Caki2 (cell line): ENCODE data around the gene NUP93. TPM values are rescaled to one million over a fixed set of nuclear protein-coding genes. Genes with fewer than 3 reads are reported as not detected.

ENCODE experiments used
- DNase-seq: peaks from one replicate; pipeline ENCODE4 v3.0.0-alpha.2; 2015; ENCODE audit warnings: low read depth
- in situ Hi-C: cut with HindIII; loops from 2 replicates; pipeline ENCODE4 v1.10.0; 2016; ENCODE audit warnings: low sequenced_read_pairs, low pct_unique_long_range_greater_than_20kb, mixed read lengths
- total RNA-seq: library from RNA; depleted of rRNA; stranded (reverse); fragments of >200 nt; shearing (Covaris generic); gene quantifications from 2 replicates; pipeline ENCODE4 v1.2.3, GENCODE V29; 2014; ENCODE audit warnings: low replicate concordance

NUP93 gene
- total RNA-seq, 1 experiment from 2014 or later, result 46.4 TPM

DNA sequence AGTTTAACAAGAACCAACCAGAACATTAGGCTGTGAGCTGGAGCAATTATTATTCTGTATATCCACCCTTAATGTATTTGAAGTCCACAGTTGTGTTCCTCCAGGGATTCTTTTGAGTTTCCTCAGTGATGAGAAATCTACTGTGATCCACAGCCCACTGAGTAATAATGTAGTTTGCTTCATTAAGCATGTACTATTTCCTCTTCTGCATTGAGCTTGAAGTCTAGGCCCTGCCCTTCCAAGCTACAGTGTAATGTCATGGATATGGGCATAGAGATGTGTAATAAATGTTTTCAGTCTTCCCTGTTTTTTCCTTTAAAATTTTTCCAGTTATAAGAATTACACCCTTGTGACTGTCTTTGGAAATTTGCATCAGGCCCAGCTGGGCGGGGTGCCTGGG lies 98.7 kb downstream of the NUP93 start:
- DNase-seq, result no peak
- in situ Hi-C loops, result no loop called here

DNA sequence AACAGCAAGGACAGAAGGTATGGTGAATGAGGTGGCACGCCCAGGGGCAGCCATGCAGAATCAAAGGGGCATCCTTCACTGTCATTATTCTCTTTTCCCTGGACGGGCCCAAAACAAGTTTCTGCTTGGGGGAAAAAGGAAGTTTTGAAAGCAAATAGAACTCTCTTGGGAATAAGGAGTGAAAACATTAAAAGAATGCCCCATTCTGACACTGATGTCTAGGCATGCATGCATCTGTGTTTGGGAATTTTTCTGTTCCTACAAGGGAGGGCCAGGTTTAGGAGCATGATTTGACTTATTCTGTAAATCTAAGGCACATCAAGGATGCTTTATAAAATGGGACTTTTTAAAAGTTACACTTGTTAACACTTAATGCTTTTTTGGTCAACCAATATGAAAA lies 100.7 kb downstream of the NUP93 start:
- in situ Hi-C loops, result no loop called here

DNA sequence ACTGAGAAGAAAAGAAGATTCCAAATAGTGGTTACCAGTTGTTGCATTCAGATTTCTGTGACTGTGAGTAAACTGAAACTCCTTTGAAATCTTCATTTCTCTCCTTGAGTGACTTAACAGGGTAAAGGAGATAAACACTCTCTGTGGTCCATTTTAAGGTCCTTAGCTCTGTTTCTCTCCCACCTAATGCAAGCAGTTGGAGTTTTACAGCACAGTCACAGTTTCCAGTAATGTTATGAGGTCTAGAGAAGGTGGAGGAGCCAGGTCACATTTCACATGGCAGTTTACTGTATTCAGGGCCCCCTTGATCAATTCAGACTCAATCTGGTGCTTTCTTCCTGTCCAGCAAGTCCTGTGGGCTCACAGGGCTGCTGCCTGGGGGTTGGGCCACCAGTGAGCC lies 102.8 kb downstream of the NUP93 start:
- DNase-seq, result no peak
- in situ Hi-C loops, result no loop called here

More for the DNA sequence above, 100.7 kb downstream of the NUP93 start:
- no peak for DNase-seq

DNA sequence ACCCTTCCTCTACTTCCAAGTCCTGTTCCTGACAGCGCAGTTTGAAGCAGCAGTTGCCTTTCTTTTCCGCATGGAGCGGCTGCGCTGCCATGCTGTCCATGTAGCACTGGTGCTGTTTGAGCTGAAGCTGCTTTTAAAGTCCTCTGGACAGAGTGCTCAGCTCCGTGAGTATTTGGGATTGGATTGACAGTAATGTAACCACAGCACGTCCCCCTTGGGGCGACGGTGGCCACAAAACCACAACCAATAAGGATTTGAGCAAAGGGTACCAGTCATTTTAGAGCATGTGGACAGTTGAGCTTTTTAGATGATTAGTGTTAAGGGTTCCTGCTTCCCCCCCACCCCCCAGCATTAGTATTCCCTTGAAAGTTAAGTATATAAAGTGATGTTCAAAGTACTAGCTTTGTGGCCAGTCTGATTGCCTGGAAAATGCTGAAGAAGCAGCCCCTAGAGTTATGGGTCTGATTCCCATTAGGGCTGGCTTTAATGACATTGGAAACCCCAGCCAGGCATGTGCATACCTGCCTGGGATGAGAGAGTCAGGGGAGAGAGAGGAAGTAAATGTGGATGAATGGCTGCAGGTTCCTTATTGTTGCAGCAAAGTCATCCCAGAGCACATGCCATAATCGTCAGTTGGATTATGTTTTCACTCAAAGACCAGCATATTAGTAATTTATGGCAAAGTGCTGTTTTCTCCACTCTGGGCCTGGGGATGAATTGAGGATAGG lies 103.5 kb downstream of the NUP93 start:
- DNase-seq, result no peak
- in situ Hi-C loops, result no loop called here

DNA sequence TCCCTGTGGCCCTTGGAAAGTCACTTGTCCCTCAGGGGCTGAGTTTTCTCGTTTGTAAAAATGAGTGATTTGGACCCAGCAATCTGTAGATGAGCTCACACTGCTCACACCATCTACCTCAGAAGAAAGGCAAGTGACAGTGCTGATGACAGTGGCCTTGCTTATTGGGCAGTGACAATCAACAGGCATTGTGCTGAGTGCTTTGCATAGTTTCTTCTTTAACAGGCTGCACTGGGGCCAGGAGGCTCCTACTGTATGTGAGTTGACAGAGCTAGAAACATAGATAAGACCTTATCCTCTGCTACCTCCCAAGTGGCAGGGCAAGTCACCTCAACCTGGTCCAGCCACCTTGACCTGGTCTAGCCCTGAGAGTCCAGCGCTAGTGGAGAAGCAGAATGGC lies 105.4 kb downstream of the NUP93 start:
- no peak for DNase-seq
- in situ Hi-C loops, result no loop called here

DNA sequence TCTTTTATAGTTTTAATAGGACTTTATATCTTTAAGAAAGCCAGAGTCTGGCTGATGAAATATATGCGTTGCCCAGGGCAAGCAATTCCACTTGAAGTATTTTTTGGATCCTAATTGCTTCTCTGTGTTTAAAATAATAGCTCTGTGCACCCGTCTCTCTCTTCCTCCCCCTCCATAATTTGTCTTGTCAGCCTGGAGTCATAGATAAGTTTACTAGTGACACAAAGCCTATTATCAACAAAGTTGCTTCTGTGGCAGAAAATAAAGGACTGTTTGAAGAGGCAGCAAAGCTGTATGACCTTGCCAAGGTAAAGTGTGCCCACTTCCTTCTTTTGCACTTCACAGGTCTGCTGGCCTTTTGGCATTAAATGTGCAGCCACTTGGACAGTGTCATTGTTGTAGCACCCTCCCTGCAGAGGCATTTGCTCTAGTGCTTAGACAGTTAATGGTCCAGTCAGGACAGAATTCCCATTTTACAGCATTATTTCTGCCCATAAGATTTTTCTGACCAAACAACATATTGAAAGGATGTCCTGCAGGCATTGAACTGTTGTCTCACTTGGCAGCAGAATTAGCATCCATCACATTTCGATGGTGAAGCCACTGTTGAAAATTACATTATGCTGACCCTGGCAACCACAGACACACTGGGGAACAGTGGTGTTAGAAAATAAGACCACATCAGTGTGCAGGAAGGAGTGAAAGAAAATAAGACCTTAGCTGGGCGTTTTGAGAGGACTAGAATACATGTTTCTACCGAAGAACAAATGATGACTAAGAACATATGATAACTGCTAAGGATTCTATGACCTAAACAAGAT lies 106.7 kb downstream of the NUP93 start:
- in situ Hi-C loops, result no loop called here
- no peak for DNase-seq

DNA sequence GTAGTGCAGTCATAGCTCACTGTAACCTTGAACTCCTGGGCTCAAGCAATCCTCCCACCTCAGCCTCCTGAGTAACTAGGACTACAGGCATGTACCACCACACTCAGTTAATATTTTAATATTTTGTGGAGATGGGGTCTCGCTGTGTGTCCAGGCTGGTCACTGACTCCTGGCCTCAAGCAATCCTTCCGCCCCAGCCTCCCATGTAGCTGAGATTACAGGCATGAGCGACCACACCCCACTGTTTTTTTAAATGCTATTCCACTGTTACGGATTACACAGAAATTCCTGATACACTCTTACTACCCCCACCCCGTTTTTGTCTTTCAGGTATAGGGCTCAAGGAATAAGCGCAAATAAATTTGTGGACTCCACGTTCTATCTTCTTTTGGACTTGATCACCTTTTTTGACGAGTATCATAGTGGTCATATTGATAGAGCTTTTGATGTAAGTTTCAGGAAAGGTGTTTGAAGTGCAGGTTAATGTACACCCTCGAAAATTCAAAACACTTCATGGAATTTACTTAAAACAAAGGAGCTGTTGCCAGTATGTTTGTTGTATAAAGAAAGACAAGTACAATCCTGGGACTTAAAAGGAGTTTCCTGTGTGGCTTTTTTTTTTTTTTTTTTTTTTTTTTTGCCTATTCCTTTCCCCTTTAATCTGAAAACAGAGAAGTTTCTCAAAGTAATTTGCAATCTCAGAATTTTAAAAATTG lies 108.9 kb downstream of the NUP93 start:
- in situ Hi-C loops, result no loop called here
- DNase-seq, result no peak

DNA sequence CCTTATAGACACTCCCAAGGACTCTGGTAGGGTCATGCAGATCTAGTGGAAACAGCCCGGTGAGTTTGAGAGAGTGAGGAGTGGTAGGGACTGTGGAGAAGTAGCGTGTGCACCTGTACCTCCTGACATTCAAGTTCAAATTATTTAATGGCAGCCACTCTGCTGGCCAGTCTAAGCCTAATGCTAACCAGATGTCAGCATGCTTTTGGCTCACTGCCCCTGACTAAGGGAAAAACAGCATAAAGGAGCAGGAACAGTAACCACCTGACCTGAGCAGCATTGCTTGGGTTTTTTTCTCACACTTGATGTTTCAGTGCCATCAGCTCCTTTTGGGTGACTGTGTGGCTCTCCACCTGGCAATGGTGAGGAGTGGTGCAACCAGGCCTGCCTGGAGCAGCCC lies 111.3 kb downstream of the NUP93 start:
- in situ Hi-C loops, result no loop called here
- DNase-seq, result no peak

DNA sequence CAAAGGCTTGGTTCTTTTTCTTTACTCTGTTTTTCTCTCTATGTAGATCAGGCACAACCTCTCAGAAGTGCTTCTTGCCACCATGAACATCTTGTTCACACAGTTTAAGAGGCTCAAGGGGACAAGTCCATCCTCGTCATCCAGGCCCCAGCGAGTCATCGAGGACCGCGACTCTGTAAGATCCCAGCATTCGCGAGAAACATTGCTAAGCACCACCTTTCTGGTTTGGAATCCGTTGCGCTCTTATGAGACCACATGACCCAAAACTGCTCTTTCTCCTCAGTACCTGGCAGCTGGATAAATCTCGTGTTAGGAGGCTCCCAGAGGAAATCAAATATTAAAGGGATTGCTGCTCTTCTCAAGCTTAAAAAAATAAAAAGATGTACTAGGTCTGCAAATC lies 111.7 kb downstream of the NUP93 start:
- in situ Hi-C loops, result no loop called here
- DNase-seq, result no peak

DNA sequence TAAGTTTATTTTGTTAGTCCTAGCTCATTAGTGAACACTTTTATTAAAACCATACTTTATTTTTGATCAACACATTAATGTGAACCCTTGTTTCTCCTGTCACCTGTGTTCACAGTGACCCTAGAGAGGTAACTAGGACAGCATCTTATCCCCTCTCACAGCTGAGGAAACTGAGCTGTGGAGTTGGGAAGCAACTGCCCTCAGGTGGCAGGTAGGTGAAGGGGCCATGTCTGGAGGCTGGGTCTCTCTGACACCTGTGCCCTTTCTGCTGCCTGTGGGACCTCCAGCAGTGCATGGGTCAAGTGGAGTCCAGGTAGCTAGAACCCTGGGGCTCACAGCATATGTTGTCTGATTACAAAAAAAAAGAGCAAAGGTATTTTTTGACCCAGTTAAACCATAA lies 112.2 kb downstream of the NUP93 start:
- DNase-seq, result no peak
- in situ Hi-C loops, result no loop called here

DNA sequence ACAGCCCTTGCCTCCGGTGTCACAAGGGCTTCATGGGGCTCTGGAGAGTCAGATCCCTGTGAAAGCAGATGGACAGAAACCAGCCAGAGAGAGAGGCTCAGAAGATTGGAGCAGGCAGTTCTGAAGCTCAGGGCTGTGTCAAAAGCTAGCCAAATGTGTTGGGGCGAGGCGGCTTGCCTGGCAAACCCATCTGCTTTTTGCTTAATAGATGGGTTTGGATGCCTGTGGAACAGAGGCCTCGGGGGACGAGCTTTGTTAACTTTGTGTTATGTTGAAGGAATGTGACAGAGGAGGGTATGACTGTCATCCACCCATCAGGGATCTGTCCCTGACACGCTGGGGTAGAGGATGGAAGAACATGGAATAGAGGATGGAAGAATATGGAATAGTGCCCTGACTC lies 114.1 kb downstream of the NUP93 start:
- no peak for DNase-seq
- in situ Hi-C loops, result no loop called here

DNA sequence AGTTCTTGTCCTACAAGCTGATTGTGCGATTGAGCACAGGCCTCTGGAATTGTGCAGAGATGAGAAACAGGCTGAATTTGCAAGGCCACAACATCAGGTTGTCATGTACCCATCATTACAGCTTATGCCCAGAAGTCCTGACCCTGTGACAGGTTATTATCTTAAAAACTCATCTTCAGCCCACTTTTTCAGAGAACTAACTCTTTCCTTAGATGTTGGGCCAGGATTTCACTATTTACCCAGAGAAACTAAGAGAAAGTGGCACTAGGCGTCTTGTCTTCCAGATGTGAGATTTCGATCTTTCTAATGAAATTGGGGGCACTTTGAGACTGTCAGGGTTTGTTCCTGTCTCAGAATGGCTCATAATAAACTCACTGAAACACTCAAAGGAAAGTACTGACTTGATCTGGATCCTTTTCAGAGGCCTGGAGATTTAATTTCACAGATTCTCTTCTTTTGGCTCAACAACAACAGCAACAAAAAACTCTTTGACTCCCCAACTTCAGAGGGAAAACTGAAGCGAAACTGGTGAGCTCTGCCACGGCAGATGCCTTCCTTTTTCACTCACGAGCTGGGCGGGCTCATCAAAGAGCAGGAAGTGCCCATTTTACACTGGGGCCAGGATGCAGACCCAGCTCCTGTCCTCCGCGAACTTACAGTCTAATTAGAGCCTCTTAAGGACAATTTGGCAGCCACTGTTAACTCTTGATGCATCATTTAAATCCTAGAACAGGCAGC lies 117.4 kb downstream of the NUP93 start:
- in situ Hi-C loops, result no loop called here
- no peak for DNase-seq

DNA sequence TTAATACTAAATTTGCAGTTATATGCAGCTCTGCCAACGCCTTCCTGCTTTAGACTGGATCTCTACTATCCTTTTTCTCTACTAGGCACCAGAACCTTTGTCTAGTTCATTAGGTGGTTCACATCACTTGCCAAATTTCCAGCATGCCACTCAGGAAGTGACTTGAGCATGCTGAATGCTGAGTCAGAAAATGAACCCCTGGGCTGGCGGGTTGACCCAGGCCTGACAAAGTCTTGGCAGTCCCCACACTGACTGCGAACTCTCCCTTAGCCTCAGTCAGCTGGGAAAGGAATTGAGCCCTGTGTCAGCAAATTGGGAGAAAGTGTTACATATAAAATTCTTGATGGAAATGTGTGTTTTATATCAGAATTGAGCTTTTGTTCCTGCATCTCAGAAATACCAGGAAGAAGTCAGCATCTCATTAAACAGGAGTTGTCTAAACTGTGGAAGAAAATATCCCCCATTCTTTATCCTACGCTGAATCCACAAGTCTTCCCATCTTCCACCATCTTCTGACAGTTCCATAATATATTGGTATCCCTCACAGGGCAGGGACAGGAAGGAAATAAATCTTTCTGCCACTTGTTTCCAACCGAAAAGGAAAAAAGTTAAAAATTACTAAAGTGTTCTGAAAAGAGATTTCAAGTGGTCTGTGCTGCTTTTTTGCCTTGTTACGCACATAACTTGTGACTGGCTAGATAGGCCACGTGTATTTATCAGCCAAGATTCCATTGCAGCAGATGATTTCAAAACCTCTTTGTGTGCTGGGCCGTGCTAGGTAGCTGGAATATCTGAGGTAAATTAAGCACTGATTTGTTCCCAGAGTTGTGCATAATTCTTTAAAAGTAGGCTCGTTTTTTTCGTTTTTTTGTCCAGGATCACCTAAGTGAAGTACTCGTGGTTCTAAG lies 118.4 kb downstream of the NUP93 start:
- in situ Hi-C loops, result no loop called here
- DNase-seq, result no peak

DNA sequence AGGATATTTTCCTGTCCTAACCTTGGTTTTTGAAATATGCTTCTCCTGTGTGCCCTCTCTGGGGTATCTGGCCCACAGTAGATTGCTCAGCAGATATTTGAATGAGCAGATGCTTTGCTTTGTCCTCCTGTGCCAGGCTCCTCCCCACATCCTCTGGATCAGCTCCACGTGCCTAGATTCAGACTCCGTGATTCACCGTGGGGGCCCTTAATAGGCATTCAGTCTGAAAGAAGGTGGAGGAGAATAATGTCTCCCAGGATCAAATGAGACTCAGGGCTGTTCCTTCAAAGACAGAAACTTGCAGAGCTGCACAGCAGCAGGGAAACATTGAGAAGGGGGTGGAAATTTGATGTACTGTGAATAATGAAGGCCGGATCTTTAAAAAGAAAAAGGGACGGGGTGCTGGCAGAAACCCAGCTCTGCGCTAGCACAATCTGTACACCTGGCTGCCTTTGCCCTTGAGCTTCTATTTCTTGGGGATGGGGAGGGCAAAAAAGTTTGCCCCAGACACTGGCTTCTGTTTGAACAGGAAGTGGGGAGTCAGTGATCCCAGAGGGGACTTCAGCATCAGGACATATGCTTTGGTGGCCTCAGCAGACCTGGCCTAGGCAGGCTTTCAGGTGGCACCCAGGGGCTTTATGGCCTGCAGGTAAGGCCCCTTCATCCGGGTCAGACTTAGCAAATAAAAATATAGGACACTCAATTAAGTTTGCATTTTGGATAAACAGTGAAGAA lies 119.2 kb downstream of the NUP93 start:
- in situ Hi-C loops, result no loop called here
- no peak for DNase-seq

DNA sequence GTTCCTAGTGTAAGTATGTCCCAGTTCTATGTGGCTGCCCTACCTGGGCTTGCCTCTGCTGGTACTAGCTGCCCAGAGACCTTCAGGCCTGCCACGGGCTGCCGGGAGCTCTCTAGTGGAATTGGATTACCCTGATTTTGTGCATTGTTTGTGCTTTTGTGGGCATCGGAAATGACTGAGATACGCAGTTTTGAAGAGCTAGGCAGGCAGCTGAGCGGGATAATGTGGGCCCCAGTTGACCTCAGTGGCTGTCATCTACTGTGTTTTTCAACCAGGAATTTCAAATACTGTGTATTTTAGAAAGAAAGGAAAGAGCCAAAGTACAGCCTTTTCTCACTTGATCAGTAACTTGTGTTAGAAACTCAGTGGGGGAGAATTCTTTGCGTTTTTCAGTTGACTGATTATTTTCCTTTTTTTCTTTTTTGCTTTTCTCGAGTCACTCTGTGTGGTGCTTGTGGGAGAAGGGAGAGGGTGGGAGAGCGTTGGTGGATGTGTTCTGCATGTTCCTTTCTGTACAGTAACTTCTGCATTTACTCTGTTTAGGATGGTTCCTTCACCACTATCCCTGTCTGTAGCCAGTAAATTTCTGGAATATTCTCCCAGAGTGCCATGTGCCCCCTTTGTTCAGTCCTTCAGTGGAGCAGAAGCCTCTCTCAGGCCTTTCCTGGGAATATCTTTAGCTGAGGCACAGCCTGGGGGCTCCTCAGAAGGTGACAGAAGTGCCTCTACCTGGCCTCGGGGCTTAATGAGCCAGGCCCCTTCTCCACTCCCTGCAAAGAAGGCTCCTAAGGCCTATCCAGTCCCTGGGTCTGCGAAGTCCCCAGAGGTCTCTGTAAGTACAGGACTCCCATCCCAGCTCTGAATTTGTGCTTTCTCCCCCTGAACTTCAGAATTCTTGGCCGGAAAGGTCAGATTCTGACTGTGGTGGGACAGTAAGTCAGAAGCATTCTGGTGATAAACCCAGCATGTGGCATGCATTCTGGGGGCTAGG lies 120.1 kb downstream of the NUP93 start:
- in situ Hi-C loops, result no loop called here
- DNase-seq, result peak; percentile 62
